ENCODE measurements around the gene PDXK. TPM values are rescaled to one million over a fixed set of nuclear protein-coding genes. Genes with fewer than 3 reads are reported as not detected.
"Not testable (repeated sequence)": the region's sequence is repeated elsewhere in the genome, so short reads cannot be mapped to it uniquely, and the experiment has no call there.

Gene PDXK
- total and polyA plus RNA-seq, 4 donors = 25.8 to 94.4 (median 64.5) TPM

- Histone ChIP-seq H3K4me3 (ENCODE audit: low read length in 2 of 2) (no peak overlapping the region), H3K27me3 (ENCODE audit: control insufficient read depth in 1 of 2, insufficient read depth in 2 of 2, low read length in 1 of 2) (no peaks in the 10 kb centered on the region), H3K9me3 (ENCODE audit: control insufficient read depth, low read length) (no peaks in the 10 kb centered on the region), H3K27ac (ENCODE audit: low read depth in 1 of 2, low read length in 2 of 2) (no peak overlapping the region), H3K4me1 (ENCODE audit: control insufficient read depth in 1 of 2, insufficient read depth in 2 of 2, low read length in 2 of 2) (no peaks in the 10 kb centered on the region), H3K36me3 (ENCODE audit: control insufficient read depth in 1 of 2, insufficient read depth in 2 of 2, low read length in 1 of 2) (peaks cover 0 to 6% of the 10 kb centered on the region in 2 donors)
- no peak for DNase-seq
- ATAC-seq (ENCODE audit: low FRiP score) = no peak
- intact Hi-C loops (cut with DNase I) = no loop called here
- WGBS, 2 donors = 91 to 94% methylated on average over 23 of the region's 23 CpGs
These were observed 24.9 kb upstream of the PDXK start for GRCh38 chr21:43693981-43694380.

- whole genome bisulfite sequencing, 2 donors = 90 to 92% methylated on average over 27 of the region's 27 CpGs
- intact Hi-C loops (cut with DNase I) = loop anchor here in 1 of 2 donors (5.0 kb wide), 1 partner anchor 38 kb away; no protein-coding TSS in a partner anchor
- H3K4me3 ChIP-seq (ENCODE audit: low read length in 2 of 2) = no peak overlapping the region
- H3K9me3 ChIP-seq (ENCODE audit: control insufficient read depth, low read length) = no peaks in the 10 kb centered on the region
- H3K27ac ChIP-seq (ENCODE audit: low read depth in 1 of 2, low read length in 2 of 2) = no peak overlapping the region
- no peak for DNase-seq
- ATAC-seq (ENCODE audit: low FRiP score) = no peak
- no peaks in the 10 kb centered on the region for H3K4me1 ChIP-seq (ENCODE audit: control insufficient read depth in 1 of 2, insufficient read depth in 2 of 2, low read length in 2 of 2)
- H3K36me3 ChIP-seq (ENCODE audit: control insufficient read depth in 1 of 2, insufficient read depth in 2 of 2, low read length in 1 of 2) = peaks cover 0 to 6% of the 10 kb centered on the region in 2 donors
- no peaks in the 10 kb centered on the region for H3K27me3 ChIP-seq (ENCODE audit: control insufficient read depth in 1 of 2, insufficient read depth in 2 of 2, low read length in 1 of 2)
These were observed 24.4 kb upstream of the PDXK start for GRCh38 chr21:43694437-43695079.

- ATAC-seq (ENCODE audit: low FRiP score) (no peak), DNase-seq (peak in 1 of 2 donors; percentile 61)
- Histone ChIP-seq H3K4me1 (ENCODE audit: control insufficient read depth in 1 of 2, insufficient read depth in 2 of 2, low read length in 2 of 2) (no peaks in the 10 kb centered on the region), H3K9me3 (ENCODE audit: control insufficient read depth, low read length) (no peaks in the 10 kb centered on the region), H3K27me3 (ENCODE audit: control insufficient read depth in 1 of 2, insufficient read depth in 2 of 2, low read length in 1 of 2) (no peaks in the 10 kb centered on the region), H3K4me3 (ENCODE audit: low read length in 2 of 2) (no peak overlapping the region), H3K27ac (ENCODE audit: low read depth in 1 of 2, low read length in 2 of 2) (no peak overlapping the region), H3K36me3 (ENCODE audit: control insufficient read depth in 1 of 2, insufficient read depth in 2 of 2, low read length in 1 of 2) (peaks cover 0 to 3% of the 10 kb centered on the region in 2 donors)
- 91 to 92% methylated on average over 17 of the region's 17 CpGs for WGBS, 2 donors
- intact Hi-C loops (cut with DNase I) = loop anchor here in 1 of 2 donors (5.0 kb wide), 1 partner anchor 36 kb away; no protein-coding TSS in a partner anchor
These were observed 22.7 kb upstream of the PDXK start for GRCh38 chr21:43696214-43696613.

GRCh38 chr21:43697758-43698643 lies 20.9 kb upstream of the PDXK start:
- no peak overlapping the region for H3K27ac ChIP-seq (ENCODE audit: low read depth in 1 of 2, low read length in 2 of 2)
- peaks cover 0 to 3% of the 10 kb centered on the region in 2 donors for H3K36me3 ChIP-seq (ENCODE audit: control insufficient read depth in 1 of 2, insufficient read depth in 2 of 2, low read length in 1 of 2)
- no peak overlapping the region for H3K4me3 ChIP-seq (ENCODE audit: low read length in 2 of 2)
- intact Hi-C loops (cut with DNase I) = loop anchor here in 1 of 2 donors (5.0 kb wide), 1 partner anchor 34 kb away; no protein-coding TSS in a partner anchor
- no peaks in the 10 kb centered on the region for H3K9me3 ChIP-seq (ENCODE audit: control insufficient read depth, low read length)
- ATAC-seq (ENCODE audit: low FRiP score) = no peak
- WGBS, 2 donors = 88% methylated on average over 11 of the region's 11 CpGs
- DNase-seq = peak in 1 of 2 donors; percentile 15
- H3K27me3 ChIP-seq (ENCODE audit: control insufficient read depth in 1 of 2, insufficient read depth in 2 of 2, low read length in 1 of 2) = no peaks in the 10 kb centered on the region
- no peaks in the 10 kb centered on the region for H3K4me1 ChIP-seq (ENCODE audit: control insufficient read depth in 1 of 2, insufficient read depth in 2 of 2, low read length in 2 of 2)

GRCh38 chr21:43699492-43699777 lies 19.5 kb upstream of the PDXK start:
- 81 to 88% methylated on average over 5 of the region's 5 CpGs for WGBS, 2 donors
- not testable (repeated sequence) for H3K4me3 ChIP-seq (ENCODE audit: low read length in 2 of 2); H3K9me3 ChIP-seq (ENCODE audit: control insufficient read depth, low read length); H3K36me3 ChIP-seq (ENCODE audit: control insufficient read depth in 1 of 2, insufficient read depth in 2 of 2, low read length in 1 of 2); ATAC-seq (ENCODE audit: low FRiP score); H3K27ac ChIP-seq (ENCODE audit: low read depth in 1 of 2, low read length in 2 of 2); H3K4me1 ChIP-seq (ENCODE audit: control insufficient read depth in 1 of 2, insufficient read depth in 2 of 2, low read length in 2 of 2); H3K27me3 ChIP-seq (ENCODE audit: control insufficient read depth in 1 of 2, insufficient read depth in 2 of 2, low read length in 1 of 2); DNase-seq
- intact Hi-C loops (cut with DNase I) = loop anchor here in 1 of 2 donors (5.0 kb wide), 1 partner anchor 33 kb away; no protein-coding TSS in a partner anchor

GRCh38 chr21:43699933-43700599 lies 18.9 kb upstream of the PDXK start:
- H3K36me3 ChIP-seq (ENCODE audit: control insufficient read depth in 1 of 2, insufficient read depth in 2 of 2, low read length in 1 of 2) = no peaks in the 10 kb centered on the region
- peak in 1 of 2 donors; percentile 17 for DNase-seq
- intact Hi-C loops (cut with DNase I) = loop anchor here in 1 of 2 donors (5.0 kb wide), 1 partner anchor 32 kb away; no protein-coding TSS in a partner anchor
- WGBS, 2 donors = 12 to 17% methylated on average over 13 of the region's 13 CpGs
- H3K4me1 ChIP-seq (ENCODE audit: control insufficient read depth in 1 of 2, insufficient read depth in 2 of 2, low read length in 2 of 2) = no peaks in the 10 kb centered on the region
- peak; percentile 37 for ATAC-seq (ENCODE audit: low FRiP score)
- no peaks in the 10 kb centered on the region for H3K9me3 ChIP-seq (ENCODE audit: control insufficient read depth, low read length)
- no peak overlapping the region for H3K4me3 ChIP-seq (ENCODE audit: low read length in 2 of 2)
- H3K27ac ChIP-seq (ENCODE audit: low read depth in 1 of 2, low read length in 2 of 2) = peak overlapping the region; percentile 37 to 85
- H3K27me3 ChIP-seq (ENCODE audit: control insufficient read depth in 1 of 2, insufficient read depth in 2 of 2, low read length in 1 of 2) = no peaks in the 10 kb centered on the region

DNA sequence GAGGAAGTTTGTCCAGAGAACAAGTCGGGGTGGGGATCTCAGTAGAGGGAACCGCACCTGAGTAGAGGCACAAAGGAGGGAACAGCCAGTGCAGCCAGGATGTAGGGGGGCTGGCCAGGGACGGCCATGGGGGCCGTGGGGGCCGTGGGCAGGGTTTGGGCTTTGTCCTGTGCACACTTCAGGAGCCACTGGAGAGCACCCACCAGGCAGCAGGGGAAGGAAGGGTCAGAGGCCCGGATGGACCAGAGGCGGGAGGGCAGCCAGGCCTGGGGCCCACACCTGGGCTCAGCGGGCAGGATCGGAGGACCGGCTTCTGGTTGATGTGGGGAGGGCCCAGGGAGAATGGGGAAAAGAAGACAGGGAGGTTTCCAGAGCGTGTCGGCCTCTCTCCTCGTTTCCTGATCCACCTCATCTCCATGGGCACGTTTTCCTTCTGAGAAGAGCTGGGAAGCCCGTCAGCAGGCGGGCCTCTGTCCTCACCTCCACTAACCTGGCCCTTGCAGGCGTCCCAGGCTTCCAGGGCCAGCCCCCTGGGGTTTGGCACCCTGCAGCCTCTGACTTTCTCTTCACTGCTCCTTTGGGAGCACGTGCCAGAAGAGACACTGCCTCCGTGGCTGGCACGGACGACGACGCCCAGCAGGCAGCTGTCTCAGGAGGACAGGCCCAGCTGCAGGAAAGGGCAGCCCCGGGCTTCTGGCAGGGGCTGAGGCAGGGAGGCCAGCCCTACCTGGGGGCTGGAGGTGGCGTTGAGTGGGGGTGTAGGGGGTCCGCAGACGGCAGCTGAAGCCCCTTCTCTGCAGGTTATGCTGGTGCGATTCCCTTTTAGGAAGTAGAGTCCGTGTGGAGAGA lies 16.8 kb upstream of the PDXK start:
- Histone ChIP-seq H3K9me3 (ENCODE audit: control insufficient read depth, low read length) (no peaks in the 10 kb centered on the region), H3K27me3 (ENCODE audit: control insufficient read depth in 1 of 2, insufficient read depth in 2 of 2, low read length in 1 of 2) (no peaks in the 10 kb centered on the region), H3K4me1 (ENCODE audit: control insufficient read depth in 1 of 2, insufficient read depth in 2 of 2, low read length in 2 of 2) (no peaks in the 10 kb centered on the region), H3K36me3 (ENCODE audit: control insufficient read depth in 1 of 2, insufficient read depth in 2 of 2, low read length in 1 of 2) (no peaks in the 10 kb centered on the region), H3K4me3 (ENCODE audit: low read length in 2 of 2) (no peak overlapping the region), H3K27ac (ENCODE audit: low read depth in 1 of 2, low read length in 2 of 2) (peak overlapping the region in 1 of 2 donors; percentile 3)
- 53 to 68% methylated on average over 26 to 29 of the region's 29 CpGs for WGBS, 2 donors
- no peak for ATAC-seq (ENCODE audit: low FRiP score)
- intact Hi-C loops (cut with DNase I) = no loop called here
- no peak for DNase-seq

DNA sequence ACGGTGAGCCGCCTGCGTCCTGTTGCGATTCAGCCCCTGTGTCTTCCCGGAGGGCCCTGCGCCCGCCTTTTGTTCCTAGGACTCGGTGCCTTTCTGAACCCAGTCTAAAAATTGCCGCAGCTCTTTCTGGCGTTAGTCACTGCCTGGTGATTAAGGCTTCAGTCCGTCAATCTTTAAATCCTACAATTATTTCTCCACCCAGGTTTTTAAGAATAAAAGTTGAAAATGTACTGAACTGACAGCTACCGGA lies 16.2 kb upstream of the PDXK start:
- no peaks in the 10 kb centered on the region for H3K27me3 ChIP-seq (ENCODE audit: control insufficient read depth in 1 of 2, insufficient read depth in 2 of 2, low read length in 1 of 2)
- no peak for ATAC-seq (ENCODE audit: low FRiP score)
- peak overlapping the region in 1 of 2 donors; percentile 3 for H3K27ac ChIP-seq (ENCODE audit: low read depth in 1 of 2, low read length in 2 of 2)
- no peaks in the 10 kb centered on the region for H3K4me1 ChIP-seq (ENCODE audit: control insufficient read depth in 1 of 2, insufficient read depth in 2 of 2, low read length in 2 of 2)
- no peak overlapping the region for H3K4me3 ChIP-seq (ENCODE audit: low read length in 2 of 2)
- intact Hi-C loops (cut with DNase I) = no loop called here
- no peak for DNase-seq
- no peaks in the 10 kb centered on the region for H3K36me3 ChIP-seq (ENCODE audit: control insufficient read depth in 1 of 2, insufficient read depth in 2 of 2, low read length in 1 of 2)
- no peaks in the 10 kb centered on the region for H3K9me3 ChIP-seq (ENCODE audit: control insufficient read depth, low read length)
- WGBS, 2 donors = 20 to 33% methylated on average over 12 of the region's 12 CpGs

All from aorta (tissue), 5 donors.